ENCODE data around the gene DEFB132.

Gene DEFB132

DNA sequence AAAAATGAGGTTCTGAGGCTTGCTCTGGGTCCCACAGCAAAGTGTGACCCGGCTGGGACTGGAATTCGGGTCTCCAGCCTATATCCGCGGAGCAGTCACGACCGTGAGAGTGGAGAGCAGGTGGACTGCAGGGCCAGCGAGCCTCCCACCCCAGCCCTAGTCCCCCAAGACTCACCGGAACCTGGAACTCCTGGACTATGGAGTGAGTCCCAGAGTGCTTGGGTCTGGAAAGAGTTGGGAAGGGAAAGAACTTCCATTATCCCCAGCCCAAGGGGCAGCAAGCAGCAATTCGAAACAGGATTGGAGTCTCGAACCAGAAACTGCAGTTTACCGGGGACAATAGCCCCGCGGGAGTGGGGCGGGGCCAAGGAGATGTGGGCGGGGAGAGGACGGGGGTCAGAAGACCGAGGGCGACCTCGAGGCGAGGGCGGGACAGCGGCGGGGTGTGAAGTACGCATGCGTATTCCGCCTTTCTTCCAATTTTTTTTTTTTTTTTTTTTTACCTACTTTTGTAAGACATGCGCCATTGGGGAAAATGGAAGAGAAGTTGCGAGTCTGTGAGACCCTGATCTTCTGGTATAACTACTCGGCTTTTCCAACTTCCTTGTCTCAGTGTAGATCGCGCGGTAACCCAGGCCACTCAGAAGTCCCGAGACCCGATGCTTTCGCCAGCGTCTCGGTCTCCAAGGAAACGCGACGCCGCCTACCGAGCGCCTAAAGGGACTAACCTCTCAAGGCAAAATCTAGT is 32.7 kb downstream of the DEFB132 start, which contains the start of gene C20orf96:
C20orf96 (minus strand) TSS at position 667 of the 748 bp plus-strand sequence; CDS start at position 527, 140 bp downstream.
- TF ChIP-seq PAX5 (IDR thresholded peaks at IDR 0.05; ENCODE audit: insufficient read depth, low read length, severe bottlenecking): no peak
- 0 out of 2 replicates have a peak, but pooled peaks have one; percentile 26 for TF ChIP-seq POU2F2 (IDR thresholded peaks at IDR 0.05; ENCODE audit: low read depth, low read length)
- TF ChIP-seq POLR2A (IDR thresholded peaks at IDR 0.05; ENCODE audit: low read depth, low read length): peak; percentile 30; the same call in 1 of the 2 replicates
- no peak for TF ChIP-seq POLR2AphosphoS5 (IDR thresholded peaks at IDR 0.05; ENCODE audit: low read depth, low read length)
- 0 out of 2 replicates have a peak, but pooled peaks have one; percentile 15 for TF ChIP-seq TAF1 (IDR thresholded peaks at IDR 0.05; ENCODE audit: low read depth, low read length)
- peak; percentile 93 for FAIRE-seq
- DNase-seq (ENCODE audit: insufficient read length, low spot score): peak; percentile 88

DNA sequence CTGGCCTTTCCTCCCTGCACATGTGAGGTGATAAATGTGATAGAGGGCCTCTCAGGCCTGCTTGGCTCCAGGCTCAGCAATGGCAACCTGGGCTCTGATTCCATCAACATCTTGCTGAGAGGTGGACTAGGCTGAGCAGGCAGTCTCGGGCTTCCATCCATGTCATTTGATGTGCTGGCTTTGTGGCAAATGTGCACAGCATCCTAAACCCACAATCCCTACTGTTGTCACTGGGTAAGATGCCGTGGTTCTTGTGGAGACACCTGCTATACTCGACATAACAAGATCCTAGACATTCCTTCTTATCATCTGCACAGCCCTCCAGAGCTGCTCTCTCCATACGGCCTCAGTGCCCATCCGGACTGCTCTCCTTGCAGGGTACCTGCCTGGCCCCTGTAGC is 37.1 kb downstream of the DEFB132 start:
- TF ChIP-seq POU2F2 (IDR thresholded peaks at IDR 0.05; ENCODE audit: low read depth, low read length) (no peak), POLR2A (IDR thresholded peaks at IDR 0.05; ENCODE audit: low read depth, low read length) (no peak), POLR2AphosphoS5 (IDR thresholded peaks at IDR 0.05; ENCODE audit: low read depth, low read length) (no peak), PAX5 (IDR thresholded peaks at IDR 0.05; ENCODE audit: insufficient read depth, low read length, severe bottlenecking) (no peak), TAF1 (IDR thresholded peaks at IDR 0.05; ENCODE audit: low read depth, low read length) (no peak), SPI1 (IDR thresholded peaks at IDR 0.05; ENCODE audit: low read depth, low read length) (no peak)
- no peak for DNase-seq (ENCODE audit: insufficient read length, low spot score)
- FAIRE-seq: no peak

DNA sequence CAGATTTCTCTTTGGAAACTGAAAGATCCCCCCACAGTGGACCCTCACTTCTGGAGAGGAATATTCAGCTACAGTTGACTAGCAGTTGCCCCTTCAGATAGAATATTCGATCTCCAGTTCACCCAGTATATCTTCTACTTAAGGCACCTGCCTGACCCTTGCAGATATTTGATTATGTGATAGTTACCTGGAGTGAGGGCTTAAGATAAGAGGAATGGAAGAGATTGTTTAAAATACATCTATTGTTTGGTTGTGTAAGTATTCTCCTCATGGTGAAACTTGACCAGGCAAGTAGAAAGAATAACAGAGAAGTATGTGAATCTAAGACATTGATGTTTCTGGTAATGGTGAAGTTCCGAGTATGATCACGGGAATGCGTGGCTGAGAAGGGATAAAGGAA is 38.3 kb downstream of the DEFB132 start:
- TF ChIP-seq SPI1 (IDR thresholded peaks at IDR 0.05; ENCODE audit: low read depth, low read length): no peak
- no peak for TF ChIP-seq POLR2A (IDR thresholded peaks at IDR 0.05; ENCODE audit: low read depth, low read length)
- TF ChIP-seq POU2F2 (IDR thresholded peaks at IDR 0.05; ENCODE audit: low read depth, low read length): no peak
- TF ChIP-seq PAX5 (IDR thresholded peaks at IDR 0.05; ENCODE audit: insufficient read depth, low read length, severe bottlenecking): no peak
- TF ChIP-seq TAF1 (IDR thresholded peaks at IDR 0.05; ENCODE audit: low read depth, low read length): no peak
- no peak for TF ChIP-seq POLR2AphosphoS5 (IDR thresholded peaks at IDR 0.05; ENCODE audit: low read depth, low read length)
- no peak for FAIRE-seq
- DNase-seq (ENCODE audit: insufficient read length, low spot score): no peak

DNA sequence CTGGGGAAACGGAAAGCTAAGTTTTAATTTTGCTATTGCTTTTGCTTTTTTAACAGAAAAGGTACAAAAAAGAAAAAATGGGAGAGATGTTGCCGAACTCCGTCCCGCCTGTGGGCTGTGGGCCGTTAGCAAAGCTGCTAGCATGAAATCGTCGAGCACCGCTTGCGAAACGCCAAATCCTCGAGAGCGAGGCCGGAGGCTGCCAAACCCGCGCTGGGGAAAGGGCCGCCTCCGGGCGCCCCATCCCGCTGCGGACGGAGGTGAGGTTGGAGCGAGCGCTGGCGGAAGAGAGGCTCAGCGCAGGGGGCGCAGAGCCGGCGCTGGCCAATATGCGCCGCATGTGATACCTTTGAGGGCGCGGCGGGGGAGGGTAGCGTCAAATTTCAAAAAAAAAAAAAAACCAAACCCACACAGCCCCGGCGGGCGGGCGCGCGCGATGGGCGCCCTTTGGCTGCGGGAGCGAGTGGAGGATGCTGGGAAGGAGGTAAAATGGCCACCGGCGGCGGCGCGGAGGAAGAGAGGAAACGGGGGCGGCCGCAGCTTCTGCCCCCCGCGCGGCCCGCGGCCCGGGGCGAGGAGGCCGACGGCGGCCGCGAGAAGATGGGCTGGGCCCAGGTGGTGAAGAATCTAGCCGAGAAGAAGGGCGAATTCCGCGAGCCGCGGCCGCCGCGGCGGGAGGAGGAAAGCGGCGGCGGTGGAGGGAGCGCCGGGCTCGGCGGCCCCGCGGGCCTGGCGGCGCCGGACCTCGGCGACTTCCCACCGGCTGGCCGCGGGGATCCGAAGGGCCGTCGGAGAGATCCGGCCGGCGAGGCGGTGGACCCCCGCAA is 39.8 kb downstream of the DEFB132 start, which contains the start of gene ZCCHC3:
ZCCHC3 (plus strand) TSS at position 473 of the 827 bp plus-strand sequence; CDS start at position 490, 17 bp downstream.
- FAIRE-seq (peak; percentile 74), DNase-seq (ENCODE audit: insufficient read length, low spot score) (peak; percentile 85)
- TF ChIP-seq POU2F2 (IDR thresholded peaks at IDR 0.05; ENCODE audit: low read depth, low read length): peak; percentile 29; the same call in 1 of the 2 replicates
- peak; percentile 6 for TF ChIP-seq PAX5 (IDR thresholded peaks at IDR 0.05; ENCODE audit: insufficient read depth, low read length, severe bottlenecking)
- no peak for TF ChIP-seq SPI1 (IDR thresholded peaks at IDR 0.05; ENCODE audit: low read depth, low read length)
- peak; percentile 59 for TF ChIP-seq POLR2AphosphoS5 (IDR thresholded peaks at IDR 0.05; ENCODE audit: low read depth, low read length)
- peak; percentile 82 for TF ChIP-seq POLR2A (IDR thresholded peaks at IDR 0.05; ENCODE audit: low read depth, low read length)
- TF ChIP-seq TAF1 (IDR thresholded peaks at IDR 0.05; ENCODE audit: low read depth, low read length): peak; percentile 96

DNA sequence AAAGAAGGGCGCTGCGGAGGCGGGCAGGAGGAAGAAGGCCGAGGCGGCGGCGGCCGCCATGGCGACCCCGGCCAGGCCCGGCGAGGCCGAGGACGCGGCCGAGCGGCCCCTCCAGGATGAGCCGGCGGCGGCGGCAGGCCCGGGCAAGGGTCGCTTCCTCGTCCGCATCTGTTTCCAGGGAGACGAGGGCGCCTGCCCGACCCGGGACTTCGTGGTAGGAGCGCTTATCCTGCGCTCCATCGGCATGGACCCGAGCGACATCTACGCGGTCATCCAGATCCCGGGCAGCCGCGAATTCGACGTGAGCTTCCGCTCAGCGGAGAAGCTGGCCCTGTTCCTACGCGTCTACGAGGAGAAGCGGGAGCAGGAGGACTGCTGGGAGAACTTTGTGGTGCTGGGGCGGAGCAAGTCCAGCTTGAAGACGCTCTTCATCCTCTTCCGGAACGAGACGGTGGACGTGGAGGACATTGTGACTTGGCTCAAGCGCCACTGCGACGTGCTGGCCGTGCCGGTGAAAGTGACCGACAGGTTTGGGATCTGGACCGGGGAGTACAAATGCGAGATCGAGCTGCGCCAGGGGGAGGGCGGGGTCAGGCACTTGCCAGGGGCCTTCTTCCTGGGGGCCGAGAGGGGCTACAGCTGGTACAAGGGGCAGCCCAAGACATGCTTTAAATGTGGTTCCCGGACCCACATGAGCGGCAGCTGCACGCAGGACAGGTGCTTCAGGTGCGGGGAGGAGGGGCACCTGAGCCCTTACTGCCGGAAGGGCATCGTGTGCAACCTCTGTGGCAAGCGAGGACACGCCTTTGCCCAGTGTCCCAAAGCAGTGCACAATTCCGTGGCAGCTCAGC is 40.6 kb downstream of the DEFB132 start:
- DNase-seq (ENCODE audit: insufficient read length, low spot score): no peak
- peak; percentile 94 for FAIRE-seq

DNA sequence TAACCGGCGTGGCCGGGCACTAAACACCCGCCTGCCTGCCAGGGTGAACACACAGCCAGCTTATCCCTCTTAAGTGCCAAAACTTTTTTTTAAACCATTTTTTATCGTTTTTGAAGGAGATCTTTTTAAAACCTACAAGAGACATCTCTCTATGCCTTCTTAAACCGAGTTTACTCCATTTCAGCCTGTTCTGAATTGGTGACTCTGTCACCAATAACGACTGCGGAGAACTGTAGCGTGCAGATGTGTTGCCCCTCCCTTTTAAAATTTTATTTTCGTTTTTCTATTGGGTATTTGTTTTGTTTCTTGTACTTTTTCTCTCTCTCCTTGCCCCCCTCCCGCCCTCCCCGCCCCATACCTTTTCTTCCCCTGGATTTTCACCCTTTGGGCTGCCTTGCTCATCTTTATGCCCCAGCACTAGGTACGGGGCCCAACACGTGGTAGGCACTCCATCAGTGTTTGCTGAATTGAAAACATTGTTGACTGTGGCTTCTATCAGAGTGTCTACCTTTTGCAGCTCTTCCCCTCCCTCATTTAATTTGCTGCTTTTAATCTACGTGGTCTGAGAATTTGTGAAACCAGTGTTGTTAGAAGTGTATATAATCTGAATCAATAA is 41.4 kb downstream of the DEFB132 start:
- FAIRE-seq (no peak), DNase-seq (ENCODE audit: insufficient read length, low spot score) (no peak)
- TF ChIP-seq TAF1 (IDR thresholded peaks at IDR 0.05; ENCODE audit: low read depth, low read length): 0 out of 2 replicates have a peak, but pooled peaks have one; percentile 0
- TF ChIP-seq SPI1 (IDR thresholded peaks at IDR 0.05; ENCODE audit: low read depth, low read length): no peak
- TF ChIP-seq POU2F2 (IDR thresholded peaks at IDR 0.05; ENCODE audit: low read depth, low read length): no peak

More for the DNA sequence above, 40.6 kb downstream of the DEFB132 start:
- TF ChIP-seq POLR2AphosphoS5 (IDR thresholded peaks at IDR 0.05; ENCODE audit: low read depth, low read length): peak; percentile 61; the same call in 1 of the 2 replicates
- TF ChIP-seq POLR2A (IDR thresholded peaks at IDR 0.05; ENCODE audit: low read depth, low read length): no peak; the same call in none of the 2 replicates
- no peak for TF ChIP-seq PAX5 (IDR thresholded peaks at IDR 0.05; ENCODE audit: insufficient read depth, low read length, severe bottlenecking)
- TF ChIP-seq TAF1 (IDR thresholded peaks at IDR 0.05; ENCODE audit: low read depth, low read length): 0 out of 2 replicates have a peak, but pooled peaks have one; percentile 23
- TF ChIP-seq POU2F2 (IDR thresholded peaks at IDR 0.05; ENCODE audit: low read depth, low read length): 0 out of 2 replicates have a peak, but pooled peaks have one; percentile 7

DNA sequence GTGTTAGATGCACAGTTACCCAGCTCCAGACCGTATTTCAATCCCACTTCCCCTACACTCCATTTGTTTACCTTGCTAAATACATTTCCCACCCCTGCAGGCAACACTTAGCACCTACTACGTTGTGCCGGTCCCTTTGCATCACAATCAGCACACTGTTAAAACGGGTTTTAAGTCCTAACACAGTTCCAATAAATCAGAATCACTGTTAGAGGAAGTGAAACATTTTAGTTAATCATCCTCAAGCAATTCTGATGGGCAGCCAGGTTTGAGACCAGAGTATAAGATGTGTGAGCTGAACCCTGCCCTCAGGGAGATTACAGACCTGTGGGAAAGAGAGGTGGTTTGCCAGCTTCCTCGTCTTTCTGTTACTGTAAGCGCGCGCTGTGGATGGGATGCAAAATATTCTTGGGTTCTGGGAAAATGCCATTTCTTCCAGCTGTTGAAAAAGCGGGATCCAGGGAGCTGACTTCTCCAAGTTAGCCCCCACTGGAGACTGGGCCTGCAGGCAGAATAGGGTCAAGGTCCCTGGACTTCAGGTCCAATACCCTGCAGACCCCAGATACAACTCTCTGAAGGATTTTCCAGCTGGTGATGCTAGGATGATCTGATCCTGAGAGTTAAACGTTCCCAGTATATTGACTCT is 42.9 kb downstream of the DEFB132 start:
- DNase-seq (ENCODE audit: insufficient read length, low spot score) (no peak), FAIRE-seq (peak; percentile 73)
- no peak for TF ChIP-seq POLR2AphosphoS5 (IDR thresholded peaks at IDR 0.05; ENCODE audit: low read depth, low read length)
- peak; percentile 91 for TF ChIP-seq SPI1 (IDR thresholded peaks at IDR 0.05; ENCODE audit: low read depth, low read length)
